ENCODE measurements around the gene LRP1.

LRP1 gene

GRCh38 chr12:57094208-57095160, 33.8 kb upstream of the LRP1 start:
- DNase-seq (ENCODE audit: low read depth in 2 of 2) = no peak

DNA sequence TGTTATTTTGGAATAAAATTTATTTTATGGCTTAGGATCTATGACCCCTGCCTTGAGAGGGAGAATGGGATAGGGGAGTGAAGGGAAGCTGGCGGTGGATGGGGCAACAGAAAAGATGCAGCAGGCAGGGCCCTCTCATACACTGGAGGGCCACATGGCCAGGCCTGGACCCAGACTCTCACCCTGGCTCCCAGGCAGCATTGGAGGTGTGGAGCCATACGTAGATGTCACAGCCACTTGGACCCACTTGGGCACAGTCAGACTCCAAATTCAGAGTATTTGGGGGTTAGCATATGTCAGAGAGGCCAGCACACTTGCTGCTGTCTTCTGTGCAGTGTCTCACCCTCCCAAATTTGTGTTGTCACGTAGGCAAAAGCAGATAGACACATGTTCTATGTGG, 32.8 kb upstream of the LRP1 start:
- no peak for DNase-seq (ENCODE audit: low read depth in 2 of 2)

- no peak for DNase-seq (ENCODE audit: low read depth in 2 of 2)
Measured at GRCh38 chr12:57096099-57096572, 32.1 kb upstream of the LRP1 start.

DNA sequence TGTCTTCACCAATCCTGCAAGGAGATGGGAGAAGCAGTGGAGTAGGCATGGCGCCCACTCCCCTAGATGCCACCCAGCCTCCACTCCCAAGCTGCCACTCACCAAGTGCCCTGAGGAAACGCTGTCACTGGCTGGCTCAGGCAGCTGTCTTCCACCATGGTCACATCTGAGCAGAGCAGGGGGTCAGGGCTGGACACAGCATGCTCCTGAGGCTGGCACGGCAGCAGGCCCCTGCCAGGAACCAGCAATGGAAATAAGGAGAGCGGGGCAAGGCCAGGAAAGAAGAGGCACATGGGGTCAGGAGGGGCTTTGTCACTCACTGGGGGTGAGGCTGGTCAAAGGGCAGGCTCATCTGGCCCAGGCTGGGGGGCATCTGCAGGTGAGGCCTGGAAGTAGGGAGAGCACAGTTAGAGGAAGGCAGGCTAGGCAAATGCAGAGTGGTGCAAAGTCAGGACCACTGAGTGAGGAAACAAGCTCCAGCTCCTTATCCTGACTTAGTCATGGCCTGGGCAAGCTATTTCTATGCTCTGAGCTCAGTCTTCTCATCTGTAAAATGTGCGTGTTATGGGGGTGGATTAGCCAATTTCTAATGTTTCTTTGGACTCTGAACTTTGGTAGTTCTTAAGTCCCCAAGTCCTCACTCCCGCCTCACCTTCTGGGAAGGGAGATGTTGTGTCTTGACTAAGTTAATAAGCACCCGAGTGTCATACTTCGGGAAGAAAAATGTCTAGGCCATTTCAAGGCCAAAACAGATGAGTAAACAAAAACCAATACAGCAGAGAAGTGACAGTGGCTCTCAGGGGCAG, 31.3 kb upstream of the LRP1 start:
- DNase-seq (ENCODE audit: low read depth in 2 of 2) = no peak

GRCh38 chr12:57097554-57097835, 30.8 kb upstream of the LRP1 start:
- no peak for DNase-seq (ENCODE audit: low read depth in 2 of 2)

DNA sequence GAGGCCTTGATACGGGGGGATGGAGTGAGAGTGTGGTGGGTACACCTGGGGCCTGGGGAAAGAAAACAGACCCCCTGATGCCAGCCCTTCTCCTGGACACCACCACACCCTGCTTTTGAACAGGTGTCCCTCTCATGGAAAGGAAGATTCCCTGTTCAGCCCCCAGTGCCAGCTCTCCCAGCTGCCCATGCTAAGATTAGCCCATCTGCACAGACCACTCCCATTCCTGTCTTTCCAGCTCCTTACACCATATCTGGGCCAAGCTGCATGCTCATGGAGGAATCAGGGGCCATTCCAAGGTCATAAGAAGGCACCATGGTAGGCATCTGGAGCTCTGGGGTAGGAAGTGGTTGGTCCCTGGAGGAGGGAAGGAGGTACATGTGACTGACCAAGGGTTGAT, 29.7 kb upstream of the LRP1 start:
- DNase-seq (ENCODE audit: low read depth in 2 of 2) = no peak

DNA sequence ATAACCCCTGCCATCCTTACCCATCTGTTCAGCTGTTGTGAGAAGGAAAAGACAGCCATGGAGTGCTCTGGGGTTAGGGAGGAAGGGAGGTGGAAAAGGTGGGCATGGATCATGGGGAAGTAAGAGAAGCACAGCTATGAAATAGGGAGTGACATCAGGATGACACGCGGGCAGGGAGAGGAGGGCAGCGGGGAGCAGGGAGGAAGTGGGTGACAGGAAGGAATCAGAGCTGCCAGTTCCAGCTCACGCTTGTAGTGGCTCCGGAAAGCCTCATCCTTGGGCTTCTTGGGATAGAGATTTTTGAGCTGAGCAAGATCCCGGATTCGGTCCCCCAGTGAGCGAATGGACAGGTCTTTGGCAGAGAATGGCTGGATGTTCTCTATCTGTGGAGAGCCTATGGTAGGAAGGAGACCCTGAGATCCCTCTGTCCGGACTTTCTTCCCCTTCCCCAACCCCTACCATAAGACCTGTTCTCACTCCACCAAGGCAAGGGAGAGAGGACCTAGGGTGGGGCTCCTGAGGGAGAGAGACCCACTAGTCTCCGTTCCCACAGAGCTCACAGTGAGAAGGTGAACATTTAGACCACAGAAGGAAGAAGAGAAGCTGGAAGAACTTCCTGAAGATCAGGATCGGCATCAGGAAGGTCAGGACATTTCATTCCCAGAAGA, 29.1 kb upstream of the LRP1 start:
- DNase-seq (ENCODE audit: low read depth in 2 of 2) = no peak

DNA sequence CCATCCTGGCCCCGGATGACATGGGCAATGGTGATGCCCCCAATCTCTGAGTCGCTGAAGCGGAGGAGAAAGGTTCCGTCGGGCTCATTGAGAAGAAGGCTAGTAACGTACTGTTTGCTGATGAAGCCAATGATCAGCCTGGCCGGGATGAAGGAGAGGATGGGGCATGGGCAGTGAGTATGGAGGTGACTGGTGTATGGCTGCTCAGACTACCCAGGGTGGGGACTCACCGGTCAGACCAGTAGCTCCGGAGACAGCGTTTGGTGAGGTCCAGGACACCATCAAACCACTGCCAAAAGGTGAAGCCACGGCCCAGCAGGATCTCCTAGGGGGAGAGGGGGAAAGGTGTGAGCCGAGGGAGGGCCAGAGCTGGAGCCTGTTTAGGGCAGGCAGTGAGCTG, 28.5 kb upstream of the LRP1 start:
- DNase-seq (ENCODE audit: low read depth in 2 of 2) = no peak

DNA sequence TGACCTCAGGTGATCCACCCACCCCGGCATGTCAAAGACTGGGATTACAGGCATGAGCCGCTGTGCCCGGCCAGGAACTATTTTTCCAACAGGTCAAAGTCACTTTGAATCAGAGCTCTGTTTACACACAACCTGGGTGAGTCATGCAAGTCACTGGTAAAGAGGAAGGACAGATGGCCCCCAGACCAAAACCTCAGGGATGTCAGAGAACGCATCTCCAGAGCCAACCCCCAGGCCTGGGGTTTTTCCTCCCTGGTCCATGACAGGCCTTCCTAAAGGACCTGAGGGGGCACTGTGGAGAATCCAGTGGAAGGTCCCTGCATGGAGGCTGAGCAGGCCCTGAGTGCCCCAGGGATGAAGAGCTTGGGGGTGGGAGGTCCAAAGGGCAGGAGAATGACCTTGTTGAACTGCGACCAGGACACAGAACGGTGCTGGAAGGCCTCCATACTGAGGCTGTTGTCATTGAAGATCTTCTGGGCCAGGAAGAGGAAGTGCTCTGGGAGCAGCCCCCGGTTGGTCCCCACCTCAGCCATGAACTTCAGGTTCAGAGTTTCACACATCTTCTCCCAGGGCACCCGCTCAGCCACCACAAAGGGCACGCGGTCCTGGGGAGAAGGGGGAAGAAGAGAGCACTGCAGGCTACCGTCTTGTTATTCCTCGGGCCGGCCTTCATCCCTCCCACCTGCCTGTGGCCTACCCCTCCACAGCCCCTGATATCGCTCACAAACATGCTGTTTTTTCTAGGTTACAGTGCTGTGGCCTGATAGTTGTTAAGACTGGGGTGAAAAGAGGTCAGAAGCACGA, 26.2 kb upstream of the LRP1 start:
- no peak for DNase-seq (ENCODE audit: low read depth in 2 of 2)

- no peak for DNase-seq (ENCODE audit: low read depth in 2 of 2)
Measured at GRCh38 chr12:57103856-57104255, 24.4 kb upstream of the LRP1 start.

DNA sequence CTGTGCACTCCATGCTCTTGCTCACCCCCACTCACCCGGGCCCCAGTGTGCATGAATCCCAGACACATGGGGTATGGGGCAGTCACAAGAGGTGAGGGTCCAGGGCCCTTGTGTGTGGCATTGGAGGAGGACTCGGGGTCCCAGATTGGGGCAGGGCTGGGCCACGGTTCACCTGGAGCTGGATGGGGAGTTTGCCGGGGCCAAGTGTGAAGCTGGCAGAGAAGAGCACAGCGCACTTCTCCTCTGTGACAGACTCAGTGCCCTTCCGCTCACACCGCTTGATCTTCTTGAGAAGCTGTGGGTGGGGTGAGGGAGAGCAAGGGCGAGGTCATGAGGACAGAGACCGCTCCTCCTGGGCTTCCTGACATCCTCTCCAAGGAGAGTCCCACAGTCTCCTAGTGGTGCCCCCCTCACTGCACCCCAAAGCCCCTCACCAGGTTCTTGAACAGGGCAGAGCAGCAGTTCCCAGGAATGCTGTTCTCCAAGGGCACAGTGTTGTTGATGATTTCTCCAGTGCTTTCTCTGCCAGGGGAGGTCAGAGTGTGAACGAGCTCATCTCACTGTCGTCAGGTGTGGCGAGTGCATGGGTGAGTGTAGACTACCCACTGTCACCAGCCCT, 23.9 kb upstream of the LRP1 start:
- DNase-seq (ENCODE audit: low read depth in 2 of 2) = no peak

DNA sequence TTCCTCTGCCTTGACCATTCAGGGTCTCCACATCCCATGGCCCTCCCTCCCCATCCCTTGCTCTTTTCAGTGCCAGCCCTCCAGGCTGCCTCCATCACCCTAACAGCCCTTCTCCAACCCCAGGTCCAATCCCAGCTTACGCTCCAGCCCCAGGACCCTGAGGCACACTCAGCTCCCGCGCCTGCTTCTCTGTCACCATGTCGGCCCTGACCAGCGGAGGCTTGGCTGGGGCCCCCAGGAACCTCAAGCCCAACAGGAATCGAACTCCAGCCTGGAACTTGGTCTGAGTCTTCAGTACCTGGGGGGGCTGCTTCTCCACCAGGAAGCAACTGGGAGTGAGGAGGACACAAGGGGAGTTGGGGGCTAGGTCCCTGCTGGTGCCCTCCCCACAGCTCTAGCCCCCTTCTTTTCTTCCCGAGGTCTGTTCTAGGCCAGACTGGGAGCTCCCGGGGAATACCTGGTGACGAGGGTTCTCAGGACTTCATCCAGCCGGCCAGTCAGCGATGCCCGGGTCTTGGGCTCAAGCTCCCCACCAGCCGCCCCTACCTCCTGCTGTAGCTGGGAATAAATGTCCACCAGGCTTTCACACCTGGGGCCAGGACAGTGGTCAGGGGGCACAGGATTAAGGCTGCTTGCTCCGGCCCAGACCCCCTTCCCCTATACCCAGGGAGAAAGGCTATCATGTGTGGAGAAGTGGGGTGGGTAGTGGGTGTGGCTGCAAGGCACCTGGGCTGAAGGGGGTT, 23.1 kb upstream of the LRP1 start:
- no peak for DNase-seq (ENCODE audit: low read depth in 2 of 2)

GRCh38 chr12:57106021-57106708, 22.1 kb upstream of the LRP1 start:
- no peak for DNase-seq (ENCODE audit: low read depth in 2 of 2)

GRCh38 chr12:57107456-57108155, 20.7 kb upstream of the LRP1 start:
- no peak for DNase-seq (ENCODE audit: low read depth in 2 of 2)

DNA sequence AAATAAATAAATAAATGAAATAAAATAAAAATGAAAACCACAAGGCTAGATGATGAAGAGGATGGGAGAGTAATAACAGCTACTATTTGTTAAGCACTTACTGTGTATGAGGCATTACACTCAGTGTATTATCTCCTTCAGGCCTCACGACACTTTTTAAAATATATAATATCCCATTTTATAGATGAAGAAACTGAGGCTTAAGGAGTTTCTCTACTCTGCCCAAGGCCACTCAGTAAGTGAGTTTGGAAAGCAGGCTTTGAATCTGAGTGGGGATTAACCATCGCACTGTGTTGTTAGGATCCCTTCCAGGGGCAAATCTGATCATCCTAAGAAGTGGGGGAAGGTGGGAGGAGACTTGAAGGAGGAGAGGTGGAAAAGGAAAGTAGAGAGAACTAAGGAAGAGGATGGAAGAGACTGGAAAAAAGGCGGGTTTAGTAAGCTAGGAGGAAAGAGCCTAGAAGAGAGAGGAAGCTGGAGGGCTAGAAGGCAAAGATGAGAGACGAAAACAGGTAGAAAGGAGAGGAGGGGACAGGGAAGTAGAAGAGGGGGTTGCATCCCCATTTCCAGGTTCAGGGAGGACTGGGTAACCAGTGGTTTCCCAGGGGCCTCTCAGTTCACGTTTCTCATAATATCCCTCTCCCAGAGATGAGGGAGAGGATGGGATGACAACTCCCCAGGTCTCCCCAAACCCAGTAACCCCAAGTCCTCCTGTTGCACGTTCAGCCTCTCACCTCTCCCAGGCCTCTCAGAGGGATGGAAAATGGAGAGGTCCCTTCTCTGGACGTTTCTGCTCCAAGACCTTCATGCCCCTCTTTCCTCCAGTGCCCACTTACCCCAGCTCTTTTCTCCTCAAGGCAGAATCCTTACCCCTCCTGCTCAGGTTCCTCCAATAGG, 18.8 kb upstream of the LRP1 start:
- DNase-seq (ENCODE audit: low read depth in 2 of 2) = no peak

DNA sequence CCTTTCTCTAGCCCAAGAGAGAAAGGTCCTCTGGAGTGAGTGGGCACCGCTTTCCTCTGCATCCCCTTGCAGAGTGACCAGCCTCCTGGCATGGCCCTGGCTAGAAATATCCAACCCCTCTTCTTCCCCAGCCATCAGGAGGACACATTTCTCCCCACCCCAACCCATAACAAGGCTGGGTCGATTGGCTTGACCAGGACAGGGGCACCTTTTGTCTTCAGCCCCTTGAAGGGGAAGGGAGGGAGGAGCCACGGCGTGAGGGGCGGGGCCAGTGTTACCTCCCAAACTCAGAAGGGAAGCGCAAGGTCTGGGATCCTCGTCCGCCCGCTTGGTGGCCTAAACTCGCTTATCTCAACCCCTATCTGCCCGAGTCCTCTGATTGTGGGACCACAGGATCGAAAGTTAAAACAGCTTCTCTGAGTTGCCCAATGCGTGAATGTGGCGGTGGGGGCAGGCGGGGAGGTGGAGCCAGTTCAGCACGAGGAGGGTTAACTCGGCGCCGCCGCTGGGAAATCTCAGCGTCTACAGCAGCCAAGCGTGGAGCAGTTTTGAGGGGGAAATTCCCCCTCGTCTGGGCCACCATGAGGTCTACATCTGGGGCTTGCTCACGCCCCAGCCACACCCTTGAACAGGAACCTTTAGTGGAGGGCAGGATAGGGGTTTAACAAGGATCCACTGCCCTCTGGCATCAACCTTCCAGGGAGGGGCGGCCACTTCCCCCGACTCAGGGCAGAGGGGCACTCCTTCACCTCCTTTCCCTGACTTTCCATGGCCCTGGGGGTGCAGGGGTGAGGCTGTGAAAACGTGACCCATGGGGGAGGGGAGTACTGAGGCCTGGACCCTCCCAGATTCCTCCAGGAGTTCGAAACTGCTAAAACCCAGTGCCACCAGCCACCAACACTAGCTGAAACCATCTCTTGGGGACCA, 17.9 kb upstream of the LRP1 start:
- peak; percentile 69 to 72 for DNase-seq (ENCODE audit: low read depth in 2 of 2)
